GM19193 (cell line): Measurements from ENCODE around the gene IBA57.

Experiments
- POLR2A ChIP-seq: IDR thresholded peaks from 4 replicates; pipeline ENCODE4 v1.6.1; 2011; ENCODE audit not compliant: insufficient read depth, insufficient read length; ENCODE audit errors: extremely low read depth

Gene IBA57

DNA sequence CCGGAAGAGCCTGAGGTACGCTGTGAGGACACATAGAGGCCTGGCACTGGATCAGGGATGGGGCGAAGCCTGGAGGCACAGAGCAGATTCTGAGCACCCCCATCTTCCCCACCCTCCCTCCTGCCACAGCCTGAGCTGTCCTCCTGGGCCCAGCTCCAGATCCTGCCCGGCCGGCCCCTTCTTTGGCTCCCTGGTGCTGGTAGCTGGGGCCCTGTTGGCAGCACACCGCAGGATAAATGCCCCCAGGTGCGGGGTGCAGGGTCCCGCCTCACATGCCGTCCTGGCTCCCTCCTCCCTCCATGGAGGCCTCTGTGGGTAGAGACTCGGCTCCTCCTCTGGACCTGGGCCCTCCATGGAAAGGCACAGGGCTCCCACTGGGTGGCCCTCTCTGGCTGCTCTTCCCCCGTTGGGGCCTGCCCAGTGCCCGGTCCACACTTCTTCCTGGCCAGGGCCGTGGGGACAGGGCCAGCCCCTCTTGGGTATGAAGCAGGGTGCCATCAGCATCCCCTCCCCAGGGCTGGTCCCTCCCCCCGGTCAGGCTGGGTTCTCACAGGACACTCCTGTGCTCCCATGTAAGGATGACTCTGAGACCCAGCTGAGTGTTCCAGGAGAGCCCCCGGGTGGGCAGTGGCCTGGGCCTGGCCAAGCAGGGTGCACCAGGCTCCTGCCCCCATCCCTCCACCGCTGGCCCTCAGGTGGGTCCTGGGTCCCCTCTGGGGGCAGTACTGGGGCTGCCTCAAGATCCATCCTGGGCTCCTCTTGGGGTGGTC lies 41.2 kb downstream of the IBA57 start:
- no peak for TF ChIP-seq POLR2A

DNA sequence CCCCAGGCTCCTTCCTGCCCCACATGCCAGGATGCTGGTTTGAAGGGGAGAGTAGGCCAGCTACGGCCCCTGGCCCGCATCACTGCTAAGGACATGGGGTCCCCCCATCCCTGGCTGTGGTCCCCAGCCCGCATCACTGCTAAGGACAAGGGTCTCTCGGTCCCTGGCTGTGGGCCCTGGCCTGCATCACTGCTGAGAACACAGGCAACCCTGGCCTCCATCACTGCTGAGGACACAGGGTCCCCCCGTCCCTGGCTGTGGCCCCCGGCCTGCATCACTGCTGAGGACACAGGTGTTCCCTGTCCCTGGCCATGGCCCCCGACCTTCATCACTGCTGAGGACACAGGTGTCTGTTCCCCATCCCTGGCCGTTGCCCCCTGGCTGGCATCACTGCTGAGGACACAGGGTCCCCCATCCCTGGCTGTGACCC lies 41.8 kb downstream of the IBA57 start:
- TF ChIP-seq POLR2A: no peak

DNA sequence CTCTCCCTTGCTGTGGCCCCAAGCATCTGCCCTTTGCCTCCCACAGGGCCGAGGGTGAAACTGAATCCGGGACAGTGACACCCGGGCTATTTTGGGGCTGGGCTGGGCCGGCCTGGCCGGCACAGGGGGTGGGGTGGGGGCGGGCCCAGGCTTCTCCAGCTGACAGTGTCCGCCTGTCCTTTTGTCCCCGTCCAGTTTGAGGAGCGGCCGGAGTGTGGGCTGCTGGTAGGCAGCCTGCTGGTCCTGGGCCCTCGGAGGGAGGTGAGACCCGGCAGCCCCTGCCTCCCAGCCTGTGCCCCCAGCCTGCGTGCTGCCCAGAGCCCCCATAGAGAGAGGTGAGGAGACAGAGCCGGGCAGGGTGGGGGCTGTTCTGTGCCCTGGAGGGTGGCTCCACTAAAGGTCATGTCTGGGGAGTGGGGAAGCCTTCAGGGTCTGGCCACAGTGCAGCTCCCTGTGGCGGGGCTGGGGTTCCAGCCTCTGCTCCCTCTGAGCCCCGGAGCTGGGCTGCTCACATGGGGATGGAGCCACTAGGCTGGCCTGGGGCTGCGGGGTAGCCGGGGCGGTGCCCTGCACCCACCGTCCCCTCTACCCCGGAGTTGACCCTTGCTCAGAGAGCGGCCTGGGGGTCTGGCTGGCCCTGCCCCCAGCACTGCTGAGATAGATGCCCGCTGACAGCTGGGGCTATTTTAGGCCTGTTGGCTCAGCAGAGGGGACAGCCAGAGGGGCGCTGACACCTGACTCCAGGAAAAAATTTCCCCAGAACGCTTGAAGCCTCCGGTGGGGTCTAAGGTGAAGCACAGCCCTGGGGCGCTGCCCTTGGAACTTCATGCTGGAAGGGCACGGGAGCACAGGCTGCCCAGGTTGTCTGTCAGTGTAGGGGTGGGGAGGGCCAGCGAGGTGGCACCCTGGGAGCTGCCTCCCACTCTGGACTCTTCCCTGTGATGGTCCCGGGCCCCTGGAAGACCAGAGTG lies 42.5 kb downstream of the IBA57 start, which contains the start of gene OBSCN:
OBSCN (plus strand) TSS at position 194 of the 971 bp plus-strand sequence. CDS start 3,740 bp downstream, outside the sequence.
- no peak for TF ChIP-seq POLR2A

DNA sequence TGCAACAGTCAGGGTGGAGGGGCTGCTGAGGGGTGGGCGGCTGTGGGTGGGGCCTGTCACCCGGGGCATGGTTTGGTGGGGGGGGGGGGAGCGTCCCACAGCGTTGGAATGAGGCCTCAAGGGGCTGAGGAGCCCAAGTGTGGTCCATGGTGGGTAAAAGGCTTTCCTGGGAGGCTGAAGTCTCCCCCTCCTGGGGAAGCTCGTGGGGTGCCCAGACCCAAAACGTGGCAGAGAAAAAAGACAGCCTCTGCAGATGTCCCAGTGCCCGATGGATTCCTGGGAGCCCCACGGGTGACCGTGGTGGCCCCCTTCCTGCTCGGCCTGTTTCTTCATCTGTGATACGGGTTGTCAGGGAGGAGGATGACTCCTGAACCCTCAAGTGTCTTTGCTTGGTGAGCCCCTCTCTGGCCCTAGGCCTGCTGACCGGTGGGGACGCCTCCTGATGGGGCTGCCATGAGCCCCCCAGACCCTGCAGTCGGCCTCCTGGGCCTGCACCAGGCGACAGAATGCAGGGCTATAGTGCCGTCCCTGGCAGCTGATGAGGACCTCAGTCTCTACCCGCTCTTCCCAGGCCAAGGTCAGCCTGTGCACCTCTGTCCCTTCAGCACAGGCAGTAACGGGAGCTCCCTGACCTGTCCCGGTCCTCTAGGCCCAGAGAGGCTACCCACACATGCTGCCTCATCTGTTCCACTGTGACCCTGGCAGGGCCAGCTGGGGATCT lies 43.4 kb downstream of the IBA57 start:
- TF ChIP-seq POLR2A: no peak

DNA sequence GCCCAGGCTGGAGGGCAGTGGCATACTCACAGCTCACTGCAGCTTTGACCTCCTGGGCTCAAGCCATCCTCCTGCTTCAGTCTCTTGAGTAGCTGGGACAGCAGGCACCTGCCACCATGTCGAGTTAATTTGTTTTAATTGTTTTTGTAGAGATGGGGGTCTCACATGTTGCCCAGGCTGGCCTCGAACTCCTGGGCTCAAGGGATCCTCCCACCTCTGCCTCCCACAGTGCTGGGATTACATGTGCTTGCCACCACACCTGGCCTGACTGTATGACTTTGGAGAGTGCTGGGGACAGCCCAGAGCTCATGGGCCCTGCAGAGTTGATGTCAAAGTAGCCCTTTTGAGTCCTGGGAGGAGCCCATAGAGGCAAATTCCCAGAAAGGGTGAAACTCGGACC lies 44.1 kb downstream of the IBA57 start:
- no peak for TF ChIP-seq POLR2A

DNA sequence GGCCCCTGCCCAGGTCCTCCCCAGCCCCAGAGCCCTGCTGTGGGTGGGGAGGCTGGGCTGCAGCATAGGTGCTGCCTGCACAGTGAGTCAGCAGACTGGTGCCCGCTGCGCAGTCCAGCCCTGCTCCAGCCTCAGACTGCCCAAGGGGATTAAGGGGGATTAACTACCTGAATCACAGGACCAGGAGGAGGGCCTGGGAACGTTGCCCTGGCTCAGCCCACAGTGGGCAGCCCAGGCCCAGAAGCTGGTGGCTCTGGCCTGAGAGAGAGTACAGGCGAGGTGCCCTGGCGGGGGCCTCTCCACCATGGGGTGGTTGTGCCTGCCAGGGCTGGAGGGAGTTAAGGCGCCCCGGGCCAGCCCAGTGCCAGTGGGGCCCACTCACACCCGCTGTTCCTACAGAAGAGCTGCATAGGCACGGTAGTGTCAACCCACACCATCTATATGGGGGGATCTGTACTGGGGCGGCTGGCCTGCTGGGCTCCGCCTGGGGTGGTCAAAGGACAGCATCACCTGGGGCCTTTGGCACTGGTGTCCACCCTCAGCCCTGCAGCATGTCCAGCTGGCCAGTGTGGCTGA lies 44.6 kb downstream of the IBA57 start:
- no peak for TF ChIP-seq POLR2A

DNA sequence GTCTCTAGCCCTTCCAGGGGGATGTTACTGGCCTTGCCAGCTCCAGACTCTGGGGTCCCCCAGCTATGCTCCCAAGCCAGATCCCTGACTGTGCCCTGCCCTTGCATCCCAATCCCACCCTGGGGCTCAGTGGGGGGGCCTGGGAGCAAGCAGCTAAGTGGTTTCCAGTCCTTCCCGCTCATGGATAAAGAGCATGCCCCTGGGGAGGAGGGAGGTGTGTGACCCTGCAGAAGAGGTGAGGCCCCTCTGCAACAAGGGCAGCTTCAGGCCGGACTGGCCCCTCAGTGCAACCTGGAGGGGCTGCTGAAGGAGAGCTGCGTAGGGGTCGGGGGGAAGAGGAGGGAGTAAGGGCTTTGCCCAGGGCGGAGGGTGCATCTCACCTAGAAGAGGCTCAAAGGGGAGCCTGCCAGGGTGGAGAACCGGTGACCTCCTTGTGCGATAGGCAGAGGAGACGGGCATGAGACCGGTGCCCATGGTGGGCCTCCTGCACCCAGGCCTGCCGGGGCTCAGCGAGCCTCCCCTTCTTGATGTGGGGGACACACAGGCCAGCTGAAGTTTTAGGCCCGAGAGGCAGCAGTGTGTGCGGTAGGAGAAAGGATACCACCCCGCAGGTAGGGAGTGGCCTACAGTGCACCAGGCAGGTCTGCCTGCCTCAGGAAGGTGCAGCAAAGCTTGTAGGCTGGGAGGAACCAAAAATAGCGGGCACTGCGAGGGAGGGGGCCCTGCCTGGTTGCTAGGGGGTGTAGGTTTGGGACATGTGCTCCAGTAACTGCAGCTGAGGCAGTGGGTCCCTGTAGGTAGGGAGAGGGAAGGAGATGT lies 45.3 kb downstream of the IBA57 start:
- no peak for TF ChIP-seq POLR2A

DNA sequence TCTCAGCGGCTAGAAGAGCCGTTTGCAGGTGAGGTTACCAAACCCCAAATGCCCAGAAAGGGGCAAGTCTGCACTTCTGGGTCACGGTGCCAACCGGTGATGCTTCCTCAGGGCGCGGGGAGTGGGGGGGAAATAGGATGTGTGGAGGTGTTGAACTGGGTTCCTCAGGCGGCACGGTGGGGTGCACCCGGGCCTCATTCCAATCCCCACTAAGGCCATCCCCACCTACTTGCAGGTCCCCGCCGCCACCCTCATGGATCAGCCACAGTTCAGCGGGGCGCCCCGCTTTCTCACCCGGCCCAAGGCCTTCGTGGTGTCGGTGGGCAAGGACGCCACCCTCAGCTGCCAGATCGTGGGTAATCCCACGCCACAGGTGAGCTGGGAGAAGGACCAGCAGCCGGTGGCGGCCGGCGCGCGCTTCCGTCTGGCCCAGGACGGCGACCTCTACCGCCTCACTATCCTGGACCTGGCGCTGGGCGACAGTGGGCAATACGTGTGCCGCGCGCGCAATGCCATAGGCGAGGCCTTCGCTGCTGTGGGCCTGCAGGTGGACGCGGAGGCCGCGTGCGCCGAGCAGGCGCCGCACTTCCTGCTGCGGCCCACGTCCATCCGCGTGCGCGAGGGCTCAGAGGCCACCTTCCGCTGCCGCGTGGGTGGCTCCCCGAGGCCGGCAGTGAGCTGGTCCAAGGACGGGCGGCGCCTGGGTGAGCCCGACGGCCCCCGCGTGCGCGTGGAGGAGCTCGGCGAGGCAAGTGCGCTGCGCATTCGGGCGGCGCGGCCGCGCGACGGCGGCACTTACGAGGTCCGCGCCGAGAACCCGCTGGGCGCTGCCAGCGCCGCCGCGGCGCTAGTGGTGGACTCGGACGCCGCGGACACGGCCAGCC lies 46.2 kb downstream of the IBA57 start:
- no peak for TF ChIP-seq POLR2A

DNA sequence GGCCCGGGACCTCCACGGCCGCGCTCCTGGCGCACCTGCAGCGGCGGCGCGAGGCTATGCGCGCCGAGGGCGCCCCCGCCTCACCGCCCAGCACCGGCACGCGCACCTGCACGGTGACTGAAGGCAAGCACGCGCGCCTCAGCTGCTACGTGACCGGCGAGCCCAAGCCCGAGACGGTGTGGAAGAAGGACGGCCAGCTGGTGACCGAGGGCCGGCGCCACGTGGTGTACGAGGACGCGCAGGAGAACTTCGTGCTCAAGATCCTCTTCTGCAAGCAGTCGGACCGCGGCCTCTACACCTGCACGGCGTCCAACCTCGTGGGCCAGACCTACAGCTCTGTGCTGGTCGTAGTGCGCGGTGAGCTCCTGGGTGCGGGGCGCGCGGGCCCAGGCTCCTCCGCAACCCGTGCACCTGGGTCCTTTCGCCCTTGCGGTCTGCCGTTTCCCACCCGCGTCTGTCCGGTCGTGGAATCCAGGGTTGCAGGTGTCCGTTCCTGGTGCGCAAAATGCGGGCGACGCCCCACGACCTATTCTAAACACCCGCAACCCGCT lies 46.9 kb downstream of the IBA57 start:
- no peak for TF ChIP-seq POLR2A

DNA sequence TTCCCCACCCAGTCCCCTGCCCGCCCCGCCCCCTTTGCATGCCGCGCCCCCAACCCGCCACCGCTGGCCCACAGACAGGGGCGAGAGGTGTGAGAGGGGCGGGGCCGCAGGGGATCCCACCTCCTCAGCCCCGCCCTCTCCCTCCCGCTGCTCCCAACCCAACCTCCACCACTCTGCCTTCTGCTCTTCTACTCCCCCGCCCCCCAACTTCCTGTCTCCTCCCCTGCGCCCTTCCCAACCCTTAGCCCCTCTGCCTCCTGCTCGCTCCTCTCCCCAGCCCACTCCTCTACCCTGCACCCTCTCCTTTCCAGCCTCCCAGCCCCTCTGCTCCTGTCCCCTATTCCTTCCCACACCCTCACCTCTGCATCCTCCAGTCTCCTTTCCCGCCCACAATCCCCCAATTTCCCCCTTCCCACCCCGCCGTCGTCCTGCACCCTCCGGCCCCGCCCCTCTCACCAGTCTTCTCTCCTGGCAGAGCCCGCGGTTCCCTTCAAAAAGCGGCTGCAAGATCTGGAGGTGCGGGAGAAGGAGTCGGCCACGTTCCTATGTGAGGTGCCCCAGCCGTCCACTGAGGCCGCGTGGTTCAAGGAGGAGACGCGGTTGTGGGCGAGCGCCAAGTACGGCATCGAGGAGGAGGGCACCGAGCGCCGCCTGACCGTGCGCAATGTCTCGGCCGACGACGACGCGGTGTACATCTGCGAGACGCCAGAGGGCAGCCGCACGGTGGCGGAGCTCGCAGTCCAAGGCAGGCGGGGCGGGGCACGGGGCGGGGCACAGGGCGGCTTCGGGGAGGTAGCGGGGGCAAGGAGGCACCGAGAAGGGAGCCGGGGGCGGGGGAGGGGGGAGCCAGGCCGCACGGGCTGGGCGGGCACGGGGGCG lies 47.6 kb downstream of the IBA57 start:
- no peak for TF ChIP-seq POLR2A

DNA sequence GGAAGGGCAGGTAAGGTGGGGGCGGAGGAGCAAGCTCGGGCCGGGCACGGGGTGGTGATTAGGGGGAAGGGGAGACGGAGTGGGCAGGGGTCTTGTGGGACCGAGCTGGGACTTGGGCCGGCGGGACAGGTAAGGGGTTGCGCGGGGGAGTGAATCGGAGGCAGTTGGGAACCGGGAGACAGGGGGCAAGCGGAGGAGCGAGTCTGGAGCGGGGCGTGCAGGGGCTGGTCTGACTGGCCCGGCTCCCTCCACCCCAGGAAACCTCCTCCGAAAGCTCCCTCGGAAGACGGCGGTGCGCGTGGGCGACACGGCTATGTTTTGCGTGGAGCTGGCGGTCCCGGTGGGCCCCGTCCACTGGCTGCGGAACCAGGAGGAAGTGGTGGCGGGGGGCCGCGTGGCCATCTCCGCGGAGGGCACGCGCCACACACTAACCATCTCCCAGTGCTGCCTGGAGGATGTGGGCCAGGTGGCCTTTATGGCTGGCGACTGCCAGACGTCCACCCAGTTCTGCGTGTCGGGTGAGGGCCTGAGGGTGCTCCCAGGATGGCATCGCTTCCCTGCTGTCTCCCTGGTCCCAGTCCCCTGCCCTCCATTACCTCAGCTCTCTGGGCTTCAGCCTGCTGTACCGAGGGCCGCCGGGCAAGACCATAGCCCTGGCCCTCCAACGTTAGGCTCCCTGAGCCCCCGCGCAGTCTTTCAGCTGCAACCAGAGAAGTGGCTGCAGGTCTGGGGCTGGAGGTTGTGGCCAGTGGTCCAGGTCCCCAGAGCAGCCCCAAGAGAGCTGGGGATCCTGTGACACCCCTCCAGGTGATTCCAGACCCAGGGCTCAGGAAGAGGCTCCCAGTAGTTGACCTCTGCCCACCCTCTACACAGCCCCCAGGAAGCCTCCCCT lies 48.6 kb downstream of the IBA57 start:
- TF ChIP-seq POLR2A: no peak
